H1 (cell line): ENCODE measurements around the gene KSR2. TPM values are rescaled to one million over a fixed set of nuclear protein-coding genes. Genes with fewer than 3 reads are reported as not detected.
"Not testable (repeated sequence)": the region's sequence is repeated elsewhere in the genome, so short reads cannot be mapped to it uniquely, and the experiment has no call there.

Experiments used
- CTCF ChIA-PET: fragments of 300-600 bp; sonication (Branson Sonifier 250); formaldehyde crosslinking; loops from one replicate; lab custom pipeline; 2021; ENCODE audit not compliant: partially characterized antibody; lab: Charles Lee
- POLR2A ChIA-PET: fragments of 300-600 bp; sonication (Branson Sonifier 250); formaldehyde crosslinking; loops from one replicate; lab custom pipeline; 2021; ENCODE audit warnings: inconsistent platforms; ENCODE audit not compliant: partially characterized antibody; lab: Charles Lee
- DNase-seq, 2 experiments: peaks; one replicate each; pipeline versions ENCODE4 v3.0.0 to v3.0.0-alpha.2; 2010 to 2022; ENCODE audit warnings: low spot score in 2 of 2, low read depth in 1 of 2, mixed read lengths in 1 of 2
- FAIRE-seq: peaks from 2 replicates; lab custom pipeline; 2011; peaks lifted over from hg19 to GRCh38; lab: Jason Lieb, UNC
- H2AFZ ChIP-seq: 2 replicates; pipeline ENCODE4 v1.8.1; 2012; ENCODE audit warnings: low read length, inconsistent platforms
- H2AK5ac ChIP-seq: 2 replicates; pipeline ENCODE4 v1.6.1; 2013; ENCODE audit warnings: low read depth, low read length
- H2BK120ac ChIP-seq: replicated peaks from 2 replicates; pipeline ENCODE3; 2013; ENCODE audit warnings: low read depth, low read length, inconsistent platforms
- H2BK12ac ChIP-seq: 2 replicates; pipeline ENCODE4 v1.6.1; 2013; ENCODE audit warnings: low read depth, low read length
- H2BK15ac ChIP-seq: 2 replicates; pipeline ENCODE4 v1.6.1; 2013; ENCODE audit warnings: low read length
- H2BK20ac ChIP-seq: 2 replicates; pipeline ENCODE4 v1.6.1; 2013; ENCODE audit warnings: low read length
- H2BK5ac ChIP-seq: 2 replicates; pipeline ENCODE4 v1.6.1; 2013; ENCODE audit warnings: low read depth, low read length
- H3K14ac ChIP-seq: 2 replicates; pipeline ENCODE4 v1.6.1; 2013; ENCODE audit warnings: inconsistent platforms; ENCODE audit not compliant: insufficient read length
- H3K18ac ChIP-seq: 2 replicates; pipeline ENCODE4 v1.6.1; 2013; ENCODE audit warnings: low read length; ENCODE audit errors: extremely low read depth
- H3K23ac ChIP-seq: 2 replicates; pipeline ENCODE4 v1.6.1; 2013; ENCODE audit warnings: inconsistent platforms; ENCODE audit not compliant: insufficient read length
- H3K23me2 ChIP-seq: 2 replicates; pipeline ENCODE4 v1.6.1; 2013; ENCODE audit warnings: low read depth, low read length
- H3K27ac ChIP-seq: 2 replicates; pipeline ENCODE4 v1.6.1; 2011; ENCODE audit warnings: low read depth, low read length, inconsistent platforms
- H3K27me3 ChIP-seq, 4 experiments: replicated peaks in 1 of 4; 1 replicate in 1 of 4; 2 replicates in 3 of 4; pipeline versions ENCODE4 v1.6.1 to v1.8.1; 2011 to 2013; ENCODE audit warnings: low read length in 3 of 4, mild to moderate bottlenecking in 3 of 4, inconsistent platforms in 2 of 4, mixed read lengths in 2 of 4, moderate library complexity in 1 of 4; ENCODE audit not compliant: control insufficient read depth in 3 of 4, insufficient read depth in 3 of 4; ENCODE audit errors: extremely low read depth in 1 of 4
- H3K36me3 ChIP-seq, 4 experiments: 2 replicates each; pipeline versions ENCODE4 v1.6.1 to v1.8.1; 2011 to 2013; ENCODE audit warnings: mild to moderate bottlenecking in 4 of 4, low read length in 3 of 4, moderate library complexity in 2 of 4, control low read depth in 1 of 4, inconsistent platforms in 1 of 4; ENCODE audit not compliant: insufficient read depth in 4 of 4, control insufficient read depth in 2 of 4
- H3K4ac ChIP-seq: replicated peaks from 2 replicates; pipeline ENCODE3; 2013; ENCODE audit warnings: low read length, low read depth, mixed read lengths, inconsistent platforms; ENCODE audit not compliant: insufficient read length
- H3K4me1 ChIP-seq, 4 experiments: replicated peaks in 1 of 4; 1 replicate in 1 of 4; 2 replicates in 3 of 4; pipeline versions ENCODE4 v1.6.1 to v1.8.1; 2011 to 2013; ENCODE audit warnings: low read length in 3 of 4, inconsistent platforms in 2 of 4, mixed read lengths in 1 of 4; ENCODE audit not compliant: insufficient read depth in 4 of 4, control insufficient read depth in 3 of 4
- H3K4me2 ChIP-seq, 2 experiments: 2 replicates each; pipeline versions ENCODE4 v1.6.1 to v1.8.1; 2011 to 2013; ENCODE audit warnings: low read depth in 2 of 2, low read length in 2 of 2, control low read depth in 1 of 2, inconsistent platforms in 1 of 2, mild to moderate bottlenecking in 1 of 2; ENCODE audit not compliant: insufficient read depth in 1 of 2
- H3K4me3 ChIP-seq, 4 experiments: fragments of 200-600, 300-600 bp in 1 of 4; sonication (generic), shearing (Covaris generic), sonication (Bioruptor Twin) in 1 of 4; 2 replicates each; pipeline versions ENCODE4 v1.5.1 to v1.8.1; 2011 to 2016; ENCODE audit warnings: low read length in 4 of 4, low read depth in 3 of 4, control low read depth in 2 of 4, inconsistent platforms in 2 of 4, mild to moderate bottlenecking in 2 of 4, mixed read lengths in 1 of 4, moderate library complexity in 1 of 4; ENCODE audit not compliant: insufficient read depth in 2 of 4; ENCODE audit errors: extremely low read depth in 1 of 4
- H3K56ac ChIP-seq: replicated peaks from 2 replicates; pipeline ENCODE3; 2013; ENCODE audit warnings: low read depth, mild to moderate bottlenecking, mixed read lengths, low read length, inconsistent platforms; ENCODE audit not compliant: insufficient read length
- H3K79me1 ChIP-seq: 2 replicates; pipeline ENCODE4 v1.6.1; 2013; ENCODE audit warnings: low read depth, low read length, control low read depth
- H3K79me2 ChIP-seq, 2 experiments: 2 replicates each; pipeline versions ENCODE4 v1.6.1 to v1.8.1; 2012 to 2013; ENCODE audit warnings: low read length in 2 of 2, mild to moderate bottlenecking in 2 of 2, inconsistent platforms in 1 of 2; ENCODE audit not compliant: insufficient read depth in 2 of 2, control insufficient read depth in 1 of 2
- H3K9ac ChIP-seq, 4 experiments: replicated peaks in 1 of 4; 1 replicate in 1 of 4; 2 replicates in 3 of 4; pipeline versions ENCODE4 v1.6.1 to v1.8.1; 2011 to 2013; ENCODE audit warnings: low read depth in 3 of 4, low read length in 3 of 4, control low read depth in 2 of 4, mild to moderate bottlenecking in 2 of 4, moderate library complexity in 2 of 4, inconsistent platforms in 1 of 4; ENCODE audit errors: extremely low read depth in 1 of 4
- H3K9me3 ChIP-seq, 2 experiments: 2 replicates each; pipeline versions ENCODE4 v1.6.1 to v1.8.1; 2012 to 2013; ENCODE audit warnings: mild to moderate bottlenecking in 2 of 2, moderate library complexity in 2 of 2, control low read depth in 1 of 2, inconsistent platforms in 1 of 2, low read depth in 1 of 2, low read length in 1 of 2, mixed read lengths in 1 of 2; ENCODE audit not compliant: insufficient read depth in 2 of 2
- H4K20me1 ChIP-seq, 2 experiments: replicated peaks in 1 of 2; 2 replicates each; pipeline versions ENCODE3 to v1.8.1; 2011 to 2013; ENCODE audit warnings: inconsistent platforms in 2 of 2, low read length in 2 of 2, mild to moderate bottlenecking in 1 of 2; ENCODE audit not compliant: insufficient read depth in 2 of 2, control insufficient read depth in 1 of 2
- H4K5ac ChIP-seq: 2 replicates; pipeline ENCODE4 v1.6.1; 2013; ENCODE audit warnings: low read length, low read depth, mixed read lengths, inconsistent platforms; ENCODE audit not compliant: insufficient read length
- H4K8ac ChIP-seq: 2 replicates; pipeline ENCODE4 v1.8.0; 2013; ENCODE audit warnings: mild to moderate bottlenecking, moderate library complexity, low read length, inconsistent platforms; ENCODE audit not compliant: insufficient read depth; ENCODE audit errors: extremely low read depth
- H4K91ac ChIP-seq: replicated peaks from 2 replicates; pipeline ENCODE3; 2013; ENCODE audit warnings: low read length, mixed read lengths, inconsistent platforms; ENCODE audit not compliant: insufficient read length
- WGBS, 2 experiments: shearing (Covaris generic) in 1 of 2; methylation state at CpG; one replicate each; pipeline versions ENCODE4 v1.1.6 to v1.1.7; 2013 to 2015; ENCODE audit warnings: low lambda C conversion rate in 2 of 2, mixed read lengths in 2 of 2, inconsistent platforms in 1 of 2, low coverage in 1 of 2, missing lambda C conversion rate in 1 of 2; ENCODE audit not compliant: insufficient replicate concordance in 2 of 2, insufficient coverage in 1 of 2, insufficient read length in 1 of 2; ENCODE audit errors: extremely low coverage in 1 of 2, missing lambda C conversion rate in 1 of 2; 5-methylcytosine and 5-hydroxymethylcytosine counted together
- polyA plus RNA-seq, 7 experiments: library from polyadenylated mRNA; depleted of rRNA in 3 of 7; stranded (reverse) in 5 of 7; unstranded in 2 of 7; fragments of >200 nt in 5 of 7; fragments of 200-250 nt in 2 of 7; gene quantifications; 1 replicate in 5 of 7; 2 replicates in 1 of 7; 4 replicates in 1 of 7; pipeline versions ENCODE4 v1.2.1 to v1.2.3, GENCODE V29; 2011 to 2013; ENCODE audit warnings: missing spikeins in 2 of 7, mixed read lengths in 2 of 7
- total RNA-seq: library from RNA; stranded (reverse); fragmentation: NEBNext Ultra II Directional; extraction: Animal tissue kit (Norgen Biotek cat#: 25700); gene quantifications from 2 replicates; pipeline ENCODE4 v1.2.1, GENCODE V29; 2021

KSR2 gene
- total and polyA plus RNA-seq, 2 of the 8 experiments (the other 6 are each of a cell fraction or from before 2014, with no cell fraction given), result 0.74 to 2.2 TPM

- H3K27ac ChIP-seq, H3K23ac ChIP-seq, H3K56ac ChIP-seq, H3K14ac ChIP-seq, H3K18ac ChIP-seq, H3K79me2 ChIP-seq, H3K79me1 ChIP-seq, H4K5ac ChIP-seq, H2BK20ac ChIP-seq, H2BK15ac ChIP-seq, H2BK12ac ChIP-seq, H2AK5ac ChIP-seq, H2BK5ac ChIP-seq, H4K20me1 ChIP-seq, H3K36me3 ChIP-seq, H2BK120ac ChIP-seq, FAIRE-seq, H4K8ac ChIP-seq, H3K27me3 ChIP-seq, POLR2A ChIA-PET, H3K23me2 ChIP-seq, H3K4me2 ChIP-seq, H2AFZ ChIP-seq, H3K9ac ChIP-seq, H3K4ac ChIP-seq, H4K91ac ChIP-seq, H3K4me3 ChIP-seq, DNase-seq, H3K4me1 ChIP-seq, H3K9me3 ChIP-seq: not testable (repeated sequence)
- 80% methylated on average over 4 of the region's 4 CpGs; no CpG with 5 or more reads in 1 of the 2 experiments for WGBS, 2 experiments
- CTCF ChIA-PET, result interaction anchor here (0.6 to 5.6 kb wide), 85 partner anchors 10 to 692 kb away, joined by 3 to 68 read pairs (median 4); partner anchors contain the start of genes KSR2 and RFC5
Measured at GRCh38 chr12:117857139-117857538, 111.7 kb downstream of the KSR2 start.
